ENCODE data around the gene CEP55. TPM values are rescaled to one million over a fixed set of nuclear protein-coding genes. Genes with fewer than 3 reads are reported as not detected.

The CEP55 gene
- total and polyA plus RNA-seq, 2 of the 8 experiments (the other 6 are each of a cell fraction or from before 2014, with no cell fraction given): 7.0 to 19.6 TPM

DNA sequence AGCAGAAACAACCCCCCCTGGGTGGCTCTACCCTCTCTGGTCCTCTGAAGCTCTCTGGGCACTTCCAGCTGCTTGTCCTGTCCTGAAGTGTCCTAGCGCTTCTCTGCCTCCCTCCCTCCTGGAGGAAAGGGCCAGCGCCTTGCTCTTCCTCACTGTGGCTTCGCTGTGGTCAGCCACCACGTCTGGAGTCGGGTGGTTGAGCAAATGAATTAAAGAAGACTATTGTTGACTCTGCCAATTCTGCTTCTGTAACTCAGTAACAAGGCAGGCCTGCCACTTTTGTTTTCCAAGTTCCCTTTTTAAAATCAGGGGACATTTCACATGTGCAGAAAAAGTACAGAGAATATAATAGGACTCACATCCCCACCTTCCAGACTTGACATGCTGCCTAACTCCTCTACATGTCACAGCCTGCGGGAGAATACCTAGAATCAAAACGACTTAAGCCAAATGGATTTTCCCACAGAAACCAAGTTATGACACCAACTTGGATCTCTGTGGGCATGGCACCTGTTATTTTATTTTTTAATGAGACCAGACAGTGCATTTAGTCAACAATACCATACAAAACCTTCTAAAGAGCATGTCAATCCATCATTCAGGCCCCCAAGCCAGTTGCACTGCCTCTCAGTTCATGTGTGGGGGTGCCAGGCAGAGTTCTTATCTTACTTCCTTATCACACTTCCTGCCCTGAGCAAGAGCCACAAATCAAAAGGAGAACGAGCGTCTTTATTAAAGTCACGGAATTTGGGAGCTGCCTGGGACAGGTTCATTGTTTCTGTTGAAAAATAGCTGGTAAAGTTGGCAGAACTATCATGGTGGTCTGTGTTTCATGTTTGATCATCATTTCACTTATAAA is 76.9 kb downstream of the CEP55 start:
- FAIRE-seq (no peak), DNase-seq (ENCODE audit: low read depth in 1 of 2, low spot score in 2 of 2) (no peak)
- H4K5ac ChIP-seq (ENCODE audit: insufficient read length, low read depth, low read length): no peak overlapping the region
- H2AK5ac ChIP-seq (ENCODE audit: low read depth, low read length): no peak overlapping the region
- no peak overlapping the region for H3K23ac ChIP-seq (ENCODE audit: insufficient read length)
- H2BK20ac ChIP-seq (ENCODE audit: low read length): no peak overlapping the region
- H3K27me3 ChIP-seq (replicated peaks in 1 of 4; ENCODE audit: control insufficient read depth in 3 of 4, extremely low read depth in 1 of 4, insufficient read depth in 3 of 4, low read length in 3 of 4): peaks cover 10 to 37% (median 29%) of the 10 kb centered on the region in 4 experiments
- no peak overlapping the region for H4K91ac ChIP-seq (replicated peaks; ENCODE audit: insufficient read length, low read length)
- H2BK5ac ChIP-seq (ENCODE audit: low read depth, low read length): no peak overlapping the region
- ChIA-PET POLR2A (ENCODE audit: partially characterized antibody) (no interaction called here), CTCF (ENCODE audit: partially characterized antibody) (interaction anchor here (0.6 to 1.3 kb wide), 3 partner anchors 17 to 196 kb away, joined by 3 to 4 read pairs (median 3); no protein-coding TSS in a partner anchor)
- H3K4ac ChIP-seq (replicated peaks; ENCODE audit: insufficient read length, low read depth, low read length): no peak overlapping the region
- no peak overlapping the region for H3K56ac ChIP-seq (replicated peaks; ENCODE audit: insufficient read length, low read depth, low read length)
- no peak overlapping the region for H3K14ac ChIP-seq (ENCODE audit: insufficient read length)
- no peak overlapping the region for H3K18ac ChIP-seq (ENCODE audit: extremely low read depth, low read length)
- H2BK12ac ChIP-seq (ENCODE audit: low read depth, low read length): no peak overlapping the region
- H3K4me3 ChIP-seq (ENCODE audit: extremely low read depth in 1 of 4, insufficient read depth in 2 of 4, low read depth in 3 of 4, low read length in 4 of 4): no peak overlapping the region
- peaks cover 0 to 1% (median 0%) of the 10 kb centered on the region in 4 experiments; a peak in 1 of 7 replicates for H3K4me1 ChIP-seq (replicated peaks in 1 of 4; ENCODE audit: control insufficient read depth in 3 of 4, insufficient read depth in 4 of 4, low read length in 3 of 4)
- H3K36me3 ChIP-seq (ENCODE audit: control insufficient read depth in 2 of 4, insufficient read depth in 4 of 4, low read length in 3 of 4): no peaks in the 10 kb centered on the region
- no peaks in the 10 kb centered on the region for H3K9me3 ChIP-seq (ENCODE audit: insufficient read depth in 2 of 2, low read depth in 1 of 2, low read length in 1 of 2)
- no peak for TF ChIP-seq PHF8 (conservative IDR thresholded peaks at IDR 0.05; ENCODE audit: low read depth, low read length)
- no peak overlapping the region for H4K8ac ChIP-seq (ENCODE audit: extremely low read depth, insufficient read depth, low read length)
- 87% methylated on average over 10 of the region's 10 CpGs; no CpG with 5 or more reads in 1 of the 2 experiments for WGBS, 2 experiments (ENCODE audit: extremely low coverage in 1 of 2, insufficient coverage in 1 of 2, insufficient read length in 1 of 2, insufficient replicate concordance in 2 of 2, low coverage in 1 of 2, low lambda C conversion rate in 2 of 2, missing lambda C conversion rate in 1 of 2)
- no peak overlapping the region for H3K9ac ChIP-seq (replicated peaks in 1 of 4; ENCODE audit: extremely low read depth in 1 of 4, low read depth in 3 of 4, low read length in 3 of 4)
- H3K79me2 ChIP-seq (ENCODE audit: control insufficient read depth in 1 of 2, insufficient read depth in 2 of 2, low read length in 2 of 2): no peaks in the 10 kb centered on the region
- H3K79me1 ChIP-seq (ENCODE audit: low read depth, low read length): no peaks in the 10 kb centered on the region
- no peak overlapping the region for H3K4me2 ChIP-seq (ENCODE audit: insufficient read depth in 1 of 2, low read depth in 2 of 2, low read length in 2 of 2)
- H2BK120ac ChIP-seq (replicated peaks; ENCODE audit: low read depth, low read length): no peak overlapping the region
- H2BK15ac ChIP-seq (ENCODE audit: low read length): no peak overlapping the region
- no peaks in the 10 kb centered on the region for H3K23me2 ChIP-seq (ENCODE audit: low read depth, low read length)
- no peak overlapping the region for H2AFZ ChIP-seq (ENCODE audit: low read length)
- H4K20me1 ChIP-seq (replicated peaks in 1 of 2; ENCODE audit: control insufficient read depth in 1 of 2, insufficient read depth in 2 of 2, low read length in 2 of 2): no peaks in the 10 kb centered on the region
- H3K27ac ChIP-seq (ENCODE audit: low read depth, low read length): no peak overlapping the region

Measured in H1 (cell line).